MM.1S (cell line): ENCODE measurements around the gene ATXN1.

Experiments used
- EZH2 ChIP-seq: fragments of 300-600 bp; sonication (generic); optimal IDR thresholded peaks from 2 replicates; pipeline ENCODE3; 2017; ENCODE audit warnings: low read depth, mild to moderate bottlenecking, antibody characterized with exemption, low read length, mixed read lengths
- EZH2phosphoT487 ChIP-seq: fragments of 300-600 bp; sonication (generic); IDR thresholded peaks from 2 replicates; pipeline ENCODE4 v1.6.1; 2018; ENCODE audit warnings: antibody characterized with exemption, low read length
- TF ChIP-seq, protein P1 (sequence below): fragments of 300-600 bp; sonication (generic); IDR thresholded peaks from 2 replicates; pipeline ENCODE4 v1.5.1; 2016; ENCODE audit warnings: antibody characterized with exemption, low read length, mixed read lengths

DNA sequence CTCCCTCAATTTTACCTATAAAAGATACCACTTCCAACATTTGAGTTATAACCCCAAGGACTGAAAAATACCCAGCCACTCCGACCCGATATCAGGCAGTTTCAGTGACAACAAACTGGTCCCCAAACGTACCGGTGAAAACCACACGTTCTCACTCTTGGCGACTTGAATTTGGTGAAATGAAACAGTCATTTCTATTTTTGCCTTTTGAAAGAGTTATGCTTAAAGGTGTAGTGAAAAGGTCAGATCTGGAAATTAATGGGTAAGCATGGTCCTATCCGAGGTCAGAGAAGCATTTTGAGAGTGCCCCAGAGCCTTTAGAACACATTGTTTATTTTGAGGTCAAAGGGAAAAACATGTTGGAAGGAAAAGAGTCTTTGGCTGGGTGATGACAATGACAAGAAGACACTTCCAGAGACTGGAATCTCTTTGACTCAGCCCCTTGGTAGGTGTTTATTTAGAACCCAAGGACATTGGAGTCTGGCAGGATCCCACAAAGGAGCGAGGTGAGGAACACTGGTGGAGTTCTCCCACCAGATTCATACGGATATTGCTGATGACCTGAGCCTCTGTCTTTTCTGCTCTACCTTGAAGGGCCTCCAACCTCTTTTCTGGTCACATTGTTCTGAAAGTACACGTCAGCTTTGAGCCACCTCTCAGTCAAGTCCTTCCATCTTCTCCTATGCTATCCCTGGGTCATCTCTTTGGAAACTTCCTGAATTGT, 287.9 kb downstream of the ATXN1 start:
- no peak for TF ChIP-seq EZH2phosphoT487
- TF ChIP-seq, protein P1, sequence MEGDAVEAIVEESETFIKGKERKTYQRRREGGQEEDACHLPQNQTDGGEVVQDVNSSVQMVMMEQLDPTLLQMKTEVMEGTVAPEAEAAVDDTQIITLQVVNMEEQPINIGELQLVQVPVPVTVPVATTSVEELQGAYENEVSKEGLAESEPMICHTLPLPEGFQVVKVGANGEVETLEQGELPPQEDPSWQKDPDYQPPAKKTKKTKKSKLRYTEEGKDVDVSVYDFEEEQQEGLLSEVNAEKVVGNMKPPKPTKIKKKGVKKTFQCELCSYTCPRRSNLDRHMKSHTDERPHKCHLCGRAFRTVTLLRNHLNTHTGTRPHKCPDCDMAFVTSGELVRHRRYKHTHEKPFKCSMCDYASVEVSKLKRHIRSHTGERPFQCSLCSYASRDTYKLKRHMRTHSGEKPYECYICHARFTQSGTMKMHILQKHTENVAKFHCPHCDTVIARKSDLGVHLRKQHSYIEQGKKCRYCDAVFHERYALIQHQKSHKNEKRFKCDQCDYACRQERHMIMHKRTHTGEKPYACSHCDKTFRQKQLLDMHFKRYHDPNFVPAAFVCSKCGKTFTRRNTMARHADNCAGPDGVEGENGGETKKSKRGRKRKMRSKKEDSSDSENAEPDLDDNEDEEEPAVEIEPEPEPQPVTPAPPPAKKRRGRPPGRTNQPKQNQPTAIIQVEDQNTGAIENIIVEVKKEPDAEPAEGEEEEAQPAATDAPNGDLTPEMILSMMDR: no peak
- no peak for TF ChIP-seq EZH2
